A673 (cell line): ENCODE results near the gene DNPH1.

ENCODE experiments used
- CTCF ChIP-seq: fragments of 300-800, 200-600 bp; sonication (generic); conservative IDR thresholded peaks from 2 replicates; pipeline ENCODE4 v1.5.1; 2017; ENCODE audit warnings: low read depth, mild to moderate bottlenecking, antibody characterized with exemption, low read length, moderate library complexity, mixed read lengths
- EZH2 ChIP-seq: fragments of 200-600 bp; sonication (generic); IDR thresholded peaks from 2 replicates; pipeline ENCODE4 v1.6.1; 2017; ENCODE audit warnings: borderline replicate concordance, low read depth, mild to moderate bottlenecking, mixed read lengths, antibody characterized with exemption, low read length; ENCODE audit not compliant: poor library complexity, severe bottlenecking

- no peak for TF ChIP-seq EZH2
- no peak for TF ChIP-seq CTCF
These were observed 26.8 kb downstream of the DNPH1 start for GRCh38 chr6:43202451-43202850.
